ENCODE results near the gene GATB. TPM values are rescaled to one million over a fixed set of nuclear protein-coding genes. Genes with fewer than 3 reads are reported as not detected.
A peak's percentile ranks its signal among the peaks of the same experiment; 100 is the strongest.

Gene GATB, protein sequence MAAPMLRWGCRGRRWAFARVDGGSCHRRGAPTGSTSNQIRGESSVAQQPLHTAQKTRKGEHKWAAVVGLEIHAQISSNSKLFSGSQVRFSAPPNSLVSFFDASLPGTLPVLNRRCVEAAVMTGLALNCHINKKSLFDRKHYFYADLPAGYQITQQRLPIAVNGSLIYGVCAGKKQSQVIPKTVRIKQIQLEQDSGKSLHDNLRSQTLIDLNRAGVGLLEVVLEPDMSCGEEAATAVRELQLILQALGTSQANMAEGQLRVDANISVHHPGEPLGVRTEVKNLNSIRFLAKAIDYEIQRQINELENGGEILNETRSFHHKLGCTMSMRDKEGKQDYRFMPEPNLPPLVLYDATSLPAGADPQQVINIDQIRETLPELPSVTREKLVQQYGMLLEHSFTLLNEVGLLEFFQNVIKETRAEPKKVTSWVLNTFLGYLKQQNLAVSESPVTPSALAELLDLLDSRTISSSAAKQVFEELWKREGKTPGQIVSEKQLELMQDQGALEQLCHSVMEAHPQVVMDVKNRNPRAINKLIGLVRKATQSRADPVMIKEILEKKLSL
- 18.0 and 20.9 TPM in 2 replicates for total RNA-seq
- long read RNA-seq, transcript GATB-201 (13 exons, 2,385 nt), result major isoform, 111 of 136 reads
- long read RNA-seq, partial matches to known transcripts, result 5 of 136 reads
- long read RNA-seq, other reads (novel, unspliced or antisense), result 19 of 136 reads

DNA sequence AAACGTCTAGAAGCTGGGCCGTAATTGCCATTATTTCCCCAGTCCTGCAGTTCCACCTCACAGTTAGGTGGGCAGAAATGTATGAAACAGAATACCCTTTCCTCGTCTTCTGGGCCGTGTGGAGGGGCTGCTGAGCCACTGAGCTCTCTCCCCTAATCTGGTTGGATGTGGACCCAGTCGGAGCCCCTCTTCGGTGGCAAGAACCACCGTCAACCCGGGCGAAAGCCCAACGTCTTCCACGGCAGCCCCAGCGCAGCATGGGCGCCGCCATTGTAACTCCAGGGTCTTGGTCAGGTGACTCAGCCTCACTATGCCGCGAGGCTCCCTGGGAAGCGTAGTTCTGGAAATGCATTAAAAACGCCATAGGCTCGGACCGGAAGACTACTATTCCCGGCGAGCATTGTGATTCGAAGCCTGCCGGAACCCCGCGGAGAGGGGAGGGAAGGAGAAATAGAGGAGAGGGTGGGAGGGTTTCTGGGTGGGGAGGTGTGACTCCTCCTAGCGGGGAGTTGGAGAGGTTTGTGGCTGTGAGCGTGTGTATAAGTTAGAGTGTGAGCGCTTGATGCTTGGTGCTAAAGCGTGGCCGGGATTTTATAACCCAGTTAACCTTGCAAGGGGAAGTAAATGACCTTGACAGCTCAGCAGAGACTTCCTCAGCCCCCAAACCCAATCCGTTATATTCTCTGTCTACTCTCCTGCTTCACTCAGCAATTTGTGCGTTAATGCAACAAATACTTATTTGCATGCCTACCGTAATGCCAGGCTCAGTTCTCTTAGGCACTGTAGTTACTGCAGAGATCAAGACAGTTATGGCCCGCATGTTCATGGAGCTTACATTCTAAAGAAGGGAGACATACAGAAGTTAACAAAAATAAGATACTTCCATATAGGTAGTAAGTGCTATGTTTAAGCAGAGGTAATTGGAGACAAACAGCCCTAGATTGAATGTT lies at the start of gene GATB:
Gene GATB, minus strand, starts transcription at position 296 of the 950 bp plus-strand sequence. Its CDS starts 25 bp downstream, at position 271.
- H3K36me3 Mint-ChIP-seq (ENCODE audit: unreplicated experiment), result peaks cover 4% of the 10 kb centered on the region
- H3K27me3 Mint-ChIP-seq (ENCODE audit: unreplicated experiment), result peaks cover 34% of the 10 kb centered on the region
- peak within 1 kb of the TSS; percentile 98 for H3K4me3 Mint-ChIP-seq (ENCODE audit: unreplicated experiment)
- H3K27ac Mint-ChIP-seq (ENCODE audit: unreplicated experiment), result peak within 1 kb of the TSS; percentile 96
- TF ChIP-seq, protein P1, sequence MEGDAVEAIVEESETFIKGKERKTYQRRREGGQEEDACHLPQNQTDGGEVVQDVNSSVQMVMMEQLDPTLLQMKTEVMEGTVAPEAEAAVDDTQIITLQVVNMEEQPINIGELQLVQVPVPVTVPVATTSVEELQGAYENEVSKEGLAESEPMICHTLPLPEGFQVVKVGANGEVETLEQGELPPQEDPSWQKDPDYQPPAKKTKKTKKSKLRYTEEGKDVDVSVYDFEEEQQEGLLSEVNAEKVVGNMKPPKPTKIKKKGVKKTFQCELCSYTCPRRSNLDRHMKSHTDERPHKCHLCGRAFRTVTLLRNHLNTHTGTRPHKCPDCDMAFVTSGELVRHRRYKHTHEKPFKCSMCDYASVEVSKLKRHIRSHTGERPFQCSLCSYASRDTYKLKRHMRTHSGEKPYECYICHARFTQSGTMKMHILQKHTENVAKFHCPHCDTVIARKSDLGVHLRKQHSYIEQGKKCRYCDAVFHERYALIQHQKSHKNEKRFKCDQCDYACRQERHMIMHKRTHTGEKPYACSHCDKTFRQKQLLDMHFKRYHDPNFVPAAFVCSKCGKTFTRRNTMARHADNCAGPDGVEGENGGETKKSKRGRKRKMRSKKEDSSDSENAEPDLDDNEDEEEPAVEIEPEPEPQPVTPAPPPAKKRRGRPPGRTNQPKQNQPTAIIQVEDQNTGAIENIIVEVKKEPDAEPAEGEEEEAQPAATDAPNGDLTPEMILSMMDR (IDR thresholded peaks at IDR 0.05), result peak; percentile 70
- H3K9me3 Mint-ChIP-seq (ENCODE audit: unreplicated experiment), result no peaks in the 10 kb centered on the region
- peaks cover 10% of the 10 kb centered on the region for H3K4me1 Mint-ChIP-seq (ENCODE audit: unreplicated experiment)
- DNase-seq (ENCODE audit: extremely low spot score, unreplicated experiment), result peak; percentile 96

DNA sequence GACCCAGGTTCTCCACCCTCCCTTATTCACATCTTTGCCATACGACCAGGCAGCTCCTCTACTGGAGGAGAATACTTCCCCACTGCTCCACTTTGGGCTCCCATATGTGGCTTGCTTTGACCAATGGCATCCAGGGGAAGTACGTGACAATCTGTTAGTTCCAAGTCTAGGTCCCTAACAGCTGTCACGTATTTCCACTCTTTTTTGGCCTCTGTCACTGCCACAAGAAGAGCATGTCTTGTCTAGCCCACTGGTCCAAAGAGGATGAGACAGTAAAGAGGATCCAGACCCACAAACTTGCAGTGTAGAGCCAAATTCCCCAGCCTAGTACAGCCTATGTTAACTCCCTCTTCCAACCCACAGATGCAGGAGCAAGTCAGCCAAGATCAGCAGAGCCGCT lies 49.7 kb upstream of the GATB start:
- H3K4me1 Mint-ChIP-seq (ENCODE audit: unreplicated experiment), result peaks cover 16% of the 10 kb centered on the region
- DNase-seq (ENCODE audit: extremely low spot score, unreplicated experiment), result no peak
- no peaks in the 10 kb centered on the region for H3K36me3 Mint-ChIP-seq (ENCODE audit: unreplicated experiment)
- H3K27me3 Mint-ChIP-seq (ENCODE audit: unreplicated experiment), result no peaks in the 10 kb centered on the region
- no peaks in the 10 kb centered on the region for H3K9me3 Mint-ChIP-seq (ENCODE audit: unreplicated experiment)
- H3K27ac Mint-ChIP-seq (ENCODE audit: unreplicated experiment), result no peak overlapping the region
- TF ChIP-seq, protein P1 (IDR thresholded peaks at IDR 0.05), result no peak
- no peak overlapping the region for H3K4me3 Mint-ChIP-seq (ENCODE audit: unreplicated experiment)

DNA sequence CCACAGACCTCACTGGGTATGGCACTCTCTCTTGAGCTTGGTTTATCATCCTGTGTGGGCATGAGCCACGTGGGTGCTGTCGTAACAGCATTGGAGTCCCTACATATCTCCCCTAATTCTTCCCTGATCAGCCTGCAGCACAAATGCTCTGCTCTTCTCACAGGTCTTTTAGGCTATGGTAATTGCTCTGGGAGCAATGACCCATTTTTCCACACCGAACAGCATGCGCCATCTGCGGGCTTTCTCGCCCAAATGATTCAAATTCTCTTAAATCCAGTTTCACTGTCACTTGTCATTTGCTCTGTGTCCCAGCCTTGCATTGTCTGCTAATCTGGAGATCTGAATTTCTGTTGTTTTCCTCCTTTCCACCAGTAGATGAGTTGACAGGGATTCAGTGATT lies 48.9 kb upstream of the GATB start:
- no peaks in the 10 kb centered on the region for H3K9me3 Mint-ChIP-seq (ENCODE audit: unreplicated experiment)
- H3K4me1 Mint-ChIP-seq (ENCODE audit: unreplicated experiment), result peaks cover 16% of the 10 kb centered on the region
- TF ChIP-seq, protein P1 (IDR thresholded peaks at IDR 0.05), result no peak
- no peak overlapping the region for H3K27ac Mint-ChIP-seq (ENCODE audit: unreplicated experiment)
- DNase-seq (ENCODE audit: extremely low spot score, unreplicated experiment), result no peak
- no peaks in the 10 kb centered on the region for H3K36me3 Mint-ChIP-seq (ENCODE audit: unreplicated experiment)
- no peak overlapping the region for H3K4me3 Mint-ChIP-seq (ENCODE audit: unreplicated experiment)
- H3K27me3 Mint-ChIP-seq (ENCODE audit: unreplicated experiment), result no peaks in the 10 kb centered on the region

DNA sequence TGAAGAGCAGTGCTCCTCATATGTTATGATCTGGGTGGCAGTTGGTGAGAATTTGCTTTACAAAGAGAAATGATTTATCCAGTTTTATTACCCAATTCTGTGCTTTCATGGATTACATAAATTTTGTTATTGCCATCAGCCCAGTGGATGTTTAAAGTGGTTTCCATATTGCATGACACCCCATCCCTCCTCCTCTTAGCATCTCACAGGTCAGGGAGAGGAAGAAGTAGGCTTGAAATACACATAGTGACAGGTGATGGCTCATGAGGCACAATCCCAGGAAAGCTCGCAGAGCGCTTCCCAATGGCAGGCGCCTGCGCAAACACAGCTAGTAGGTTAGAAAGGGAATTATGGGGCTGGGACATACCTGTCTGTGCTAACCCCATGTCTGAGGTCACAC lies 47.7 kb upstream of the GATB start:
- Mint-ChIP-seq H3K4me1 (ENCODE audit: unreplicated experiment) (peaks cover 16% of the 10 kb centered on the region), H3K36me3 (ENCODE audit: unreplicated experiment) (no peaks in the 10 kb centered on the region), H3K27me3 (ENCODE audit: unreplicated experiment) (no peaks in the 10 kb centered on the region), H3K9me3 (ENCODE audit: unreplicated experiment) (no peaks in the 10 kb centered on the region), H3K4me3 (ENCODE audit: unreplicated experiment) (no peak overlapping the region), H3K27ac (ENCODE audit: unreplicated experiment) (no peak overlapping the region)
- TF ChIP-seq, protein P1 (IDR thresholded peaks at IDR 0.05), result no peak
- DNase-seq (ENCODE audit: extremely low spot score, unreplicated experiment), result no peak
